ENCODE data around the gene AGXT2.

AGXT2 gene

DNA sequence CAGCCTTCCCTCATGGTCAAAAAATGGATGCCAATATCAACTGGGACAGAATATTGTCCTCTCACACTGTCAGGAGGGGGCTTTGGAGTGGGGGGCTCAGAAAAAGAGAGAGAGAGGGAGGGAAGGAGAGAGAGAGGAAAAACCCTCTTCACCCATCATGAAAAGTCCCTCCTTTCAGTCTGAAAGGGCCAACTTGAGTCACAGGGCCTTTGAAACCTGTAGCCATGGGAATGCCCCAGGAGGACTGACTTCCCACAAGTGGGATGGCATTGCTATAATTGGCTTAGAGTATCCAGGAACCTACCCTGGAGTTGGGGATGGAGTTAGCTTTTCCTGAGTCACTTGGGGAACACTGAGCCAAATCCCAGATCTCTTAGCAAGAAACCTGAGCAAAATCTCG is 77.2 kb downstream of the AGXT2 start:
- H3K4me3 ChIP-seq (ENCODE audit: low read depth, low read length) = no peak overlapping the region

DNA sequence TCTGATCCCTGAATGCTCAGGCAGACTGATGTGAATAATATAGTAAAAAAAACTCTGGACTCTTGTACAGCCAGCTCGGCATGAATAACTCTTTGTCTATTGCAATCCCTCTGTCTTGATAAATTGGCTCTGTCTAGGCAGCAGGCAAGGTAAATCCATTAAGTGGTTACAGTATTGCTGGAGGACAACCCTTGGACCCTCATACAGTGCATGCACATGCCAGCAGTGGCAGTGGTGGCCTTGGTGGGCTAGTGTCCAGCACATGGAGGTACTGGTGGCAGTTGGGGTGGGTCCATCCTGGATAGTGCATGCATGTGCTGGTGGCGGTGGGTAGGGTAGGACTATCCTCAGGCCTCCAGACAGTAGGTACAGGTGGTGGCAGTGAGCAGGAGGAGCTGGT is 79.5 kb downstream of the AGXT2 start:
- no peak overlapping the region for H3K4me3 ChIP-seq (ENCODE audit: low read depth, low read length)

DNA sequence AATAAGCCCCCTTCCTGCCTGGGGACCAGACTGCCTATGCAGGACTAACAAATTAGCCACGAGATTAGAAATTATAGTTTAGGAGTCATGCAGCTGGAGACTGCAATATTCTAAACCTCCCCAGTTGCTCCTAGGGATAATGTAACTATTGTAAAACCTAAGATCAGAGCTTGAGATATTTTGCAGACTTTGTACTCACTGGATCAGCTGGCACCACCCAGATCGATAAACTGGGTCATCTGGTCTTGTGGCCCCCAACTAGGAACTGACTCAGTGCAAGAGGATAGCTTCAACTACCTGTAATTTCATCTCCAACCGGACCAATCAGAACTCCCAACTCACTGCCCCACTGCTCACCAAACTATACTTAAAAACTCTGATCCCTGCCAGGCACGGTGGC is 80.2 kb downstream of the AGXT2 start:
- H3K4me3 ChIP-seq (ENCODE audit: low read depth, low read length) = no peak overlapping the region

DNA sequence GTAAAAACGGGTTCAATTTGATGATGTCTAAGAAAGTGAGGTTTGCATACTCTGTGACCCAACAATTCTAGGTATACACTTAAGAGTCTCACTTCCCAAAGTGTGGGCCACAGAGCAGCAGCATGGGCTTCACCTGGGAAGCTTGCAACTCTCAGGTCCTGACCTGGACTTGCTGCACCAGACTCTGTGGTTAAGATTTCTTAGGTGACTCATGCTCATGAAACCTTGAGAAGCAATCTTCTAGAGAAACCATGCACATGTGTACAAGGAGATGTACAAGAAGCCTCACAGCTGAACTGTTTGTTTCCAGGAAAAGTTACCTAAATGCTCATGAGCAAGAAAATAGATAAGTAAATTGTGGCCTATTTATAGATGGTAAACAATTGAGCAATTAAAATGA is 88.4 kb downstream of the AGXT2 start:
- no peak overlapping the region for H3K4me3 ChIP-seq (ENCODE audit: low read depth, low read length)

DNA sequence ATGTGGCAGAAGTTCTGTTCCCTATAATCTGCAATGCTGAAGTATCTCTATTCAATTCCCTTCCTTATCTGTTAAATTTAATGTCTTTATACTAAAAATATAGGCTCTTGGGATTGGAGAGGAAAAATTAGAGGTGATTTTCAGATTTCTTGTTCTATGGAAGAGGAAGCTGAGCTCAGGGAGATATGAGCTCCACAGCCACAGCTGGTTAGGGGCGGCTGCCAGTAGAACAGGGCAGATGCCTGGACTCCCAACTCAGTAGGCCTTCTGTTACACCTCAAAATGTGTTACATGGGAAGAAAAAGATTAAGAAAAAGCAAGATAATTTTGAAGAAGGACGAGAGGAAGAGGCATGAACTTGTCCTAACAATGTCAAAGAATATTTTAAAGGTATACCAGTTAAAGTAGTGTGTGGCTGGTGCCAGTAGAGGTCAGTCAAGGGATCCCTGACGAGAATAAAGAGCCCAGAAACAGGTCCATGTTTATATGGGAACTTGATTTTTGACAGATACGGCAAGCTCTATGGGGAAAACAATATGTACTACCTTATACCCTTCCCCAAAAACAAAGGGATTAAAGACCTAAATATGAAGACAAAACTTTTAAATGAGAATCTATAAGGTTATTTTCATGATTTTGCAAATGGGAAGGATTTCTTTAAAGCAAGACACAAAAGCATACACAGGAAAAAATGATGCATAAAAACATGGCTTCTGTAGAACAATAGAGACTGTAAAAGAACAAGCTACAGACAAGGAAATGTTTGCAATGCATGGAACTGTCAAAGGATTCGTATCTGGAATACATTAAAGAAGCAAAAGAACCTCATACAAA is 89.7 kb downstream of the AGXT2 start:
- H3K4me3 ChIP-seq (ENCODE audit: low read depth, low read length) = no peak overlapping the region

DNA sequence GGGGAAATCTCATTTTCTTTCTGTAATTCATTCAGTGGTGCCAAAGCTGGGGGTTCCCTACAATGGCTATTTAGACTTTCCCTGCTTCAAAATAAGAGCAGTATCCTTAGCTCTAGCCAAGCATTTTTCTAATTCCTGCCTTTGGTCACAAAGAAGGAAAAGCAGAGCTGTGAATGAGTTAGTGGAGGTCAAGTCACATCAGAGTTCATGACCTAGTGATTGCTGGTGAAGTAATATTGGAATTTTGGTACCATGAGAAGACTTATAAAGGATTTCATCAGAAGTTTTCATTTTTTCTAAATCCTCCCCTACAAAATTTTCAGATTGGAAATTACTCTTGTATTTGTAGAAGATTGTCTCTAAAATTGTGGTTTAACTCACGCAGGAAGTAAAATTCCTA is 90.4 kb downstream of the AGXT2 start:
- no peak overlapping the region for H3K4me3 ChIP-seq (ENCODE audit: low read depth, low read length)
